Erythroblast (primary cell): ENCODE data around the gene KDM4C.

ENCODE experiments used
- DNase-seq, 2 experiments: peaks; one replicate each; lab custom pipeline; 2025; lab: John Stamatoyannopoulos, UW
- GATA1 ChIP-seq: IDR thresholded peaks from 2 replicates; pipeline ENCODE4 v1.6.1; 2011; ENCODE audit warnings: low read depth, mild to moderate bottlenecking, control low read depth, low read length, moderate library complexity
- POLR2A ChIP-seq: IDR thresholded peaks from 2 replicates; pipeline ENCODE4 v1.6.1; 2011; ENCODE audit warnings: mild to moderate bottlenecking, low read length

The KDM4C gene

DNA sequence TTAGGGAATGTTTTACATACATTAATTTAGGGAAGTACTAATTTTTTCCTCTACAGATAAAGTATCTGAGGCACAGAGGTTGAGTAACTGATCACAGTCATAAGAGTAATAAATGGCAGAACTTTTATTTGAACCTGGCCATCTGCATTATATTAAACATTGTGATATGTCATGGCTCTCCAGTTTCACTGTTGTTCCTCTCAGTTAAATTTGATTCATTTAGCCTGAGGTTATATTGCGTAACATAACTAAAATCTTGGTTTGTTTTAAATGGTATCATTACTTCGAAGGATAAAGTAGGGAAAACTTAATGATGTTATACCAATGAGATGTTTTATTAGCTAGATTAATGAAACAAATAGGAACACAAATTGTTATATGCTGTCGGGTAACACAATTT lies 284.4 kb downstream of the KDM4C start:
- TF ChIP-seq POLR2A (no peak), GATA1 (no peak)
- no peak for DNase-seq

- TF ChIP-seq GATA1 (no peak), POLR2A (no peak)
Measured at GRCh38 chr9:7045361-7045760, 287.6 kb downstream of the KDM4C start.

GRCh38 chr9:7051711-7052110 lies 293.9 kb downstream of the KDM4C start:
- DNase-seq: no peak
- TF ChIP-seq POLR2A: no peak
- TF ChIP-seq GATA1: no peak

More at GRCh38 chr9:7045361-7045760, 287.6 kb downstream of the KDM4C start:
- no peak for DNase-seq

DNA sequence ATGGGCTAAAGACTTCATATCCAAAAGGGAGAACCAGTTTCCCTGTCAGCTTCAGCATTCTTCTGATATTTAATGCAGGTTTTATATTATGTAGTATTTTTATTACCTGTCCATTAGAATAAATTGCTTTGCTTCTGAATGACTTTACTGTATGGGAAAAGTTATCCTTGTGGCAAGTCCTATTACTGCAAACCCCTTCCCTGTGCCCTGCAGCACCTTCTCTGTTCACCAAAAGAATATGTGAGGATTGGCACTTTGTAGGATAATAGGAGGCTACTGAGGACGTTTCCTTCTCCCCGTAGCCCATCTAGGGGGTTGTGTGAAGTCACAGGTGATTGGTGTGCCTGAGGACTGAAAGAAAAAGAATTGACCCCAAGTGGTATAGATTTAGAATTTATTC lies 296.1 kb downstream of the KDM4C start:
- TF ChIP-seq GATA1 (no peak), POLR2A (no peak)
- no peak for DNase-seq

DNA sequence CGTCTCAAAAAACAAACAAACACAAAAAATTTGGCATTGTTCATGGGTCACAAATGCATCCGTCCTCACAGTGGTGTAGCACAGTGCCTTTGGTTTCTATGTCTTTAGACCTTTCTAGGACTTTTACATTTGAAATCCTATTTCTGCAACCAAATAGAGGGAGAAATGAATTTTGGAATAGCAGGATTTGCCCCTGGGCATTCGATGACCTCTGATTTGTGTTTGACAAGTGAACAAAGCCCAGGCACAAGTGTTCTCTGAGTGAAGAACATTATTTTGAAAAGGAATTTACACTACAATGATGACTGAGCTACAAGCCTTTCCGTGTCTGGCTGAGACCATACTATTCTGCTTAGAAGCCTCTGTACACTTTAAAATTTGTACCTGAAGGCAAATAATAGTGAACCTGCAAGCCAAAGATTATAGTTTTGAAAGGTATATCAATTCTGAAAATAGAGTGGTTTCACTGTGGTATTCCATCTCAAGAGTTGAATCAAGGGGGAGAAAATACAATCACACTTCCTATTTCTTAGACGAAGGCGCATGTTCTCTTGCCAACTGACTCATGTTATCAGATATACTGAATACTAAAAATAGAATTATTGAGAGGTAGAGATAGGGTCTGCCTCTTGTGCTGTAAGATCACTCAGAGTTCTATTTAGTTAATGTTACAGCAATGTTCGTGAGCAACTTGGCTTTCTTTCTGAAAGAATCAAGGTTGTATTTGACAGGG lies 297.6 kb downstream of the KDM4C start:
- peak in 1 of 2 experiments; percentile 8 for DNase-seq
- TF ChIP-seq GATA1 (no peak), POLR2A (no peak)

DNA sequence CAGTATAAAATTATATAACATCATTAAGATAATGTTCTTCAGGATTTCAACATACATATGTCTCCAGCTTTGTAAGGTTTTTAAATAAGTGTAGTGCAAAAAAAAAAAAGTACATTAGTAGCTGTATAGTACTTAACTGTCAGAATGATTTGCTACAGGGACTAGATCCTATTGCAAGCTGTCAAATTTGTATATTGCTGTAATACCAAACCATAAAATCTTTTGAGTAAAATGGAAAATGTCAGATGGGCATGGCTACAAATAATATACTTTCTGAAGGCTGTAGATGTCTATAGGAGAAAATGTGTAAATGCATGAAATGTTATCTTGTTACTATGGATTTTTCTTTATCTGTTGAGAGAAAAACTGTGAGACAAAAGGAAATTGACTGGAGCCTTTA lies 298.5 kb downstream of the KDM4C start:
- no peak for TF ChIP-seq POLR2A
- no peak for TF ChIP-seq GATA1
- no peak for DNase-seq

- no peak for DNase-seq
- TF ChIP-seq GATA1: no peak
- TF ChIP-seq POLR2A: no peak
Measured at GRCh38 chr9:7058473-7058872, 300.7 kb downstream of the KDM4C start.

GRCh38 chr9:7067169-7067568 lies 309.4 kb downstream of the KDM4C start:
- TF ChIP-seq GATA1 (no peak), POLR2A (no peak)
- DNase-seq: peak; percentile 25 to 81

- DNase-seq: no peak
- no peak for TF ChIP-seq GATA1
- TF ChIP-seq POLR2A: no peak
Measured at GRCh38 chr9:7071916-7072315, 314.1 kb downstream of the KDM4C start.

GRCh38 chr9:7073706-7074105 lies 315.9 kb downstream of the KDM4C start:
- TF ChIP-seq POLR2A: no peak
- TF ChIP-seq GATA1: no peak
- no peak for DNase-seq

DNA sequence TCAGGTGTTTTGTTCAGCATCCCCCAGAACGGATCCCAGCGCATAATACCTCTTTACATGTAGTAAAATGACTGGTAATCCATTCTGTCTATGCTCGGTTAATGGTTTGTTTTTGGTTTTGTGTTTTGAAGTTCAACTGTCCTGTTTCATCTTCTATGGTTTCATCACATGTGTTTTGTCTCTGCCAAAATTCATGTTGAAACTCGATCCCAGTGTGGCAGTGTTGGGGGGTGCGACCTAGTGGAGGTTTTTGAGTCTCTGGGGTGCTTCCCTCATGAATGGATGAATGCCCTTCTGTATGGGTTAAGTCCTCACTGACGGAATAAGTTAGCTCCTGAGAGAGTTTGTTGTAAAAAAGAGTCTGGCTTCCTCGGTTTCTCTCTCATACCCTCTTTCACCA lies 317.4 kb downstream of the KDM4C start:
- TF ChIP-seq POLR2A: no peak
- no peak for TF ChIP-seq GATA1
- no peak for DNase-seq

DNA sequence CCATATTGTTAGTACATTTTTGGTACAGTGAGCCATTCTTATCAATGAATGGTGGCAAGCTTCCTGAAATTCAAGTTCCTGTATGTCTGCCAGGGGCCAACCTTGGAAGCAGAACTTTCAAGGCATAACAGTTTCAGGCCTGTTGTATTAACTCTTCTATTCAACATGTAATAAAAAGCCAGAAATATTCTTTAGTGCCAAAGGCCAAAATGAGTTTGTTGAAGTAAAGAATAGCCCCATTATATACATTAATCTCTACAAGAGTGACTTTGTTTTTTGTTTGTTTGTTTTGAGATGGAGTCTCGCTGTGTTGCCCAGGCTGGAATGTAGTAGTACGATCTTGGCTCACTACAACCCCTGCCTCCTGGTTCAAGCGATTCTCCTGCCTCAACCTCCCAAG lies 321.3 kb downstream of the KDM4C start:
- no peak for DNase-seq
- TF ChIP-seq GATA1 (no peak), POLR2A (no peak)

GRCh38 chr9:7081065-7081600 lies 323.4 kb downstream of the KDM4C start:
- TF ChIP-seq GATA1 (no peak), POLR2A (no peak)
- no peak for DNase-seq

DNA sequence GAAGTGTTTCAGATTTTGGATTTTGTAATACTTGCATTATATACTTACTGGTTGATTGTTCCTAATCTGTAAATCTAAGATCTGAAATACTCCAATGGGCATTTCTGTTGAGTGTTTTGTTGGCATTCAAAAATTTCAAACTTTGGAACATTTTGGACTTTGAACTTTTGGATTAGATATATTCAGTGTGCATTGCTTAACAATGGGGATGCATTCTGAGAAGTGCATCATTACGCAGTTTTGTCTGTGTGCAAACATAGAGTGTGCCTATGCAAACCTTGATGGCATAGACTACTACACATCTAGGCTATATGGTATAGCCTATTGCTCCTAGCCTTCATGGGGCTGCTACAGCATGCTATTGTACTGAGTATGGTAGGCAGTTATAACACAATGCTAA lies 325.4 kb downstream of the KDM4C start:
- no peak for DNase-seq
- TF ChIP-seq POLR2A: no peak
- TF ChIP-seq GATA1: no peak

DNA sequence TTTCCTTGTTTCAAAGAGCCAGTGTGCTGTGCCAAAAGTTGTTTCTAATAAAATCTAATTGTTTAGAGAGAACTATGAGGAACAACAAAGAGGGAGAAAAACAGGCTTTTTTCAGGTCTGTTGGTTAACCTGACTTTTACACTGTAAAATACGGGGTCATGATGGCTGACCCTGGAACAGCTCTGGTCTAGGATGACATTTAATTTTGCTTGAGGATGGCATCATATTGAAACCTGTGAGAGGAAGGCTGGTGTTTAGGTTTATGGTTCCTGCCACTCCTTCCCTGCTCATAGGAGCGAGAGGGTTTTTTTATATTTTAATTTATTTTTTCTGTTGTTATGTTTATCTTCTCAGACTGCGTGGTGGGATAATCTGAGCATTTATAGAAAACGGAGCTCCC lies 327.6 kb downstream of the KDM4C start:
- no peak for DNase-seq
- TF ChIP-seq POLR2A: no peak
- TF ChIP-seq GATA1: no peak

- DNase-seq: no peak
- no peak for TF ChIP-seq GATA1
- no peak for TF ChIP-seq POLR2A
Measured at GRCh38 chr9:7086389-7086788, 328.6 kb downstream of the KDM4C start.

- TF ChIP-seq GATA1: no peak
- TF ChIP-seq POLR2A: no peak
- DNase-seq: no peak
Measured at GRCh38 chr9:7088611-7089010, 330.8 kb downstream of the KDM4C start.
